Stimulated activated CD4-positive, alpha-beta T cell treated with anti-CD3 and anti-CD28 coated beads, Interleukin-1b, Interleukin-23, amount 100 ng/mL, for 24 hours (primary cell): ENCODE measurements around the gene SOX15.

Experiments used
- DNase-seq, 4 experiments: peaks; one replicate each; pipeline ENCODE4 v3.0.0-alpha.2; 2020; ENCODE audit warnings: low read depth in 4 of 4, low spot score in 1 of 4

SOX15 gene

DNA sequence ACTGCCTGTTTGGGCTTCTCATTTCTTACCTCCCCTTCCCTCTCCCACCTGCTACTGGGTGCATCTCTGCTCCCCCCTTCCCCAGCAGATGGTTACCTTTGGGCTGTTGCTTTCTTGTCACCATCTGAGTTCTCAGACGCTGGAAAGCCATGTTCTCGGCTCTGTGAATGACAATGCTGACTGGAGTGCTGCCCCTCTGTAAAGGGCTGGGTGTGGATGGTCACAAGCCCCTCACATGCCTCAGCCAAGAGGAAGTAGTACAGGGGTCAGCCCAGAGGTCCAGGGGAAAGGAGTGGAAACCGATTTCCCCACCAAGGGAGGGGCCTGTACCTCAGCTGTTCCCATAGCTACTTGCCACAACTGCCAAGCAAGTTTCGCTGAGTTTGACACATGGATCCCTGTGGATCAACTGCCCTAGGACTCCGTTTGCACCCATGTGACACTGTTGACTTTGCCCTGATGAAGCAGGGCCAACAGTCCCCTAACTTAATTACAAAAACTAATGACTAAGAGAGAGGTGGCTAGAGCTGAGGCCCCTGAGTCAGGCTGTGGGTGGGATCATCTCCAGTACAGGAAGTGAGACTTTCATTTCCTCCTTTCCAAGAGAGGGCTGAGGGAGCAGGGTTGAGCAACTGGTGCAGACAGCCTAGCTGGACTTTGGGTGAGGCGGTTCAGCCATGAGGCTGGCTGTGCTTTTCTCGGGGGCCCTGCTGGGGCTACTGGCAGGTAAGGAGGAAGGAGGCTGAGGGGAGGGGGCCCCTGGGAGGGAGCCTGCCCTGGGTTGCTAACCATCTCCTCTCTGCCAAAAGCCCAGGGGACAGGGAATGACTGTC lies 10.7 kb downstream of the SOX15 start, which contains the start of gene CD68:
Gene CD68, plus strand, starts transcription at position 638 of the 833 bp plus-strand sequence. Its CDS starts 40 bp downstream, at position 678.
- peak in 2 of 4 experiments; percentile 58 to 70 for DNase-seq

DNA sequence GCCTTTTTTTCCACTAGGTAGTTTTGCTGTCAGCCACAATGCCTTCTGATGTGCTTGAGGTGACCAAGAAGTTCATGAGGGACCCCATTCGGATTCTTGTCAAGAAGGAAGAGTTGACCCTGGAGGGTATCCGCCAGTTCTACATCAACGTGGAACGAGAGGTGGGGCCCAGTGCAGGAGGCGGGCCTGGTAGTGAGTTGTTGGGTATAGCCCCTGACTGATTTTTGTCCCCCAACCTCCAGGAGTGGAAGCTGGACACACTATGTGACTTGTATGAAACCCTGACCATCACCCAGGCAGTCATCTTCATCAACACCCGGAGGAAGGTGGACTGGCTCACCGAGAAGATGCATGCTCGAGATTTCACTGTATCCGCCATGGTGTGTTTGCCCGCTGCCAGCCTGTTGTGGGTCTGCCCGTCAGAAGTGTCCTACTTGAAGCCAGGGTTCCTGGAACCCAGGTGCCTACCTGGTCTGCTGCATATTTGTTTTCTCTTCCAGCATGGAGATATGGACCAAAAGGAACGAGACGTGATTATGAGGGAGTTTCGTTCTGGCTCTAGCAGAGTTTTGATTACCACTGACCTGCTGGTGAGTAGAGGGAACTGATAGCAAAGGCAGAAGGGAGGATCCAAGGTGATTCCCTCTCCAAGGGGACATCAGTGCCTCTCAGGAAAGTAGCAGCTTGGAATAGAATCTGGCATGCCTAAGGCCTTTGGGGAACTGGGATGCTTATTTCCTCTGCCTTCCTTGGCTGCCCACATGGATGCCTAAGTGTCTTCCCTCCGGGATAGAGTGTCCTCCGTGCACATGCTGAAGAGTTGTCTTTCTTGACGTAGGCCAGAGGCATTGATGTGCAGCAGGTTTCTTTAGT lies 12.3 kb downstream of the SOX15 start:
- DNase-seq, result no peak

DNA sequence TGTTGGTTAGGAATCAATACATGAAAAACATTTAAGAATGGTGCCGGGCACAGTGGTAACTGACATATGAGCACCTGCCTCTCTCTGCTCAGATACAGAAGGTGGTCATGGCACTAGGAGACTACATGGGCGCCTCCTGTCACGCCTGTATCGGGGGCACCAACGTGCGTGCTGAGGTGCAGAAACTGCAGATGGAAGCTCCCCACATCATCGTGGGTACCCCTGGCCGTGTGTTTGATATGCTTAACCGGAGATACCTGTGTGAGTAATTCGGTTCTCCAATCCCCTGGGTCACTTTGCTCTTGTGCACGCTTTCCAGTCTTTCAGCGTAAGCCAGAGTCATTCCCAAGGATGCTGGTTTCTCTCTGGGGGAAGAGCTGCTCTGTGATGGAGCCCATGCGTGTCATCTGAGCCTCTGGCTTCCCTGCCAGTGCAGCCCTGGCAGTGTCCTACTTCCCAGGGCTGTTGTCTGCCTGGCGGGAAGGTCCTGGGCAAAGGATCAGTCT lies 13.4 kb downstream of the SOX15 start:
- no peak for DNase-seq

DNA sequence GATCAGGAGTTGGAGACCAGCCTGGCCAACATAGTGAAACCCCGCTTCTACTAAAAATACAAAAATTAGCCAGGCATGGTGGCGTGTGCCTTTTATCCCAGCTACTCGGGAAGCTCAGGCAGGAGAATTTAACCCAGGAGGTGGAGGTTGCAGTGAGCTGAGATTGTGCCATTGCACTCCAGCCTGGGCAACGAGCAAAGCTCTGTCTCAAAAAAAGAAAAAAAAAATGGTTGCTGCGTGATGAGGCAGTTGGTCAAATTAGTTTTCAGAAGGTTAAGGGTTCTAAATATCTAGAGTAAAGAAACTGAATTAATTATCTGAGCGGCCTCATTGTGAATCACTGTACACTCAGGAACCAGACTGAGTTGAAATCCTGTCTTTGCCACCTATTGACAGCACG lies 13.9 kb downstream of the SOX15 start:
- no peak for DNase-seq

DNA sequence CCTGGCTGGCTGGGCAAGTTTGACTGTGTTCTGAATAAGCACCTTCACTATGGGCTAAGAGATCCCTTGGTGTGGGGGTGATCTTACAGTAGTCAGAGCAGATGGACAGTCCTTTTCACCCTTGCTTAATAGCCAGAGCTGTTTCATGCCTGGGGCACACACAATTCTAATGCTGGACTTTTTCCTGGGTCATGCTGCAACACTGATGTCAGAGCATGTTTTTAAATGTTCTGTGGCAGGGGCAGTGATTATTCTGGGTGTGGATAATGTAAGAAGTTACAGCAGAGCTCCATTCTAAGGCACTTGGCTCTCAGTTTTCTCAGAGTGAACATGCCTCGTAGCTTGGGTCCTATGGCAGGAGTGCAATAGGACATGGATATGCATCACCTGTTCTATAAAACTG lies 14.4 kb downstream of the SOX15 start:
- DNase-seq, result no peak

DNA sequence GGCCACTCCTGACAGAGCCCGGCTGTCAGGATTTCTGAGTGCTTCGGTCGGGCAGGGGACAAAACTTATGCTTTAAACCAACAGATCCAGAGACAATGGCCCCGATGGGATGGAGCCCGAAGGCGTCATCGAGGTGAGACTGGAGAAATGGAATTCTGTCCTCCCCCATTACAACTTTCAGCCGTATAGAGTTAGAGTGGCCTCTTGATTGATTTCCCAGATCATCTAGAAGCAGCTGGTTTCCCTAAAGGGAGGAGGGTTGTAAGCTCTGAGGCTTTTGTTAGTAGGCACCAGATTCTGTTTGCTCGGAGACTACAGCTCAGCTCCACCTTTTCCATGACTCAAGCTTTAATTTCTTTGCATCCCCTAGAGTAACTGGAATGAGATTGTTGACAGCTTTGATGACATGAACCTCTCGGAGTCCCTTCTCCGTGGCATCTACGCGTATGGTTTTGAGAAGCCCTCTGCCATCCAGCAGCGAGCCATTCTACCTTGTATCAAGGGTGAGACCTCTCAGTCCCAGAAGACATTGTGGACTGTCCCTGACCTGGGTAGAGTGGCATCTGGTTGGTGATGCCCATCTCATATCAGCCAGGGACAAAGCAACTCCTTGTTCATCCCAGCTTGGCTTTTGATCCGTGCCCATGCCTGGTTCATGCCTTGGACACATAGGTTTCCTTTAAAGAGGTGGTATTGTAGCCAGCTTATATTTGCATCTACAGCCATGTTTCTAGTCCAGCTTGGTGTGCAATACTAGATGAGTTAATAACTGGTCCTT lies 15.5 kb downstream of the SOX15 start:
- DNase-seq, result no peak

DNA sequence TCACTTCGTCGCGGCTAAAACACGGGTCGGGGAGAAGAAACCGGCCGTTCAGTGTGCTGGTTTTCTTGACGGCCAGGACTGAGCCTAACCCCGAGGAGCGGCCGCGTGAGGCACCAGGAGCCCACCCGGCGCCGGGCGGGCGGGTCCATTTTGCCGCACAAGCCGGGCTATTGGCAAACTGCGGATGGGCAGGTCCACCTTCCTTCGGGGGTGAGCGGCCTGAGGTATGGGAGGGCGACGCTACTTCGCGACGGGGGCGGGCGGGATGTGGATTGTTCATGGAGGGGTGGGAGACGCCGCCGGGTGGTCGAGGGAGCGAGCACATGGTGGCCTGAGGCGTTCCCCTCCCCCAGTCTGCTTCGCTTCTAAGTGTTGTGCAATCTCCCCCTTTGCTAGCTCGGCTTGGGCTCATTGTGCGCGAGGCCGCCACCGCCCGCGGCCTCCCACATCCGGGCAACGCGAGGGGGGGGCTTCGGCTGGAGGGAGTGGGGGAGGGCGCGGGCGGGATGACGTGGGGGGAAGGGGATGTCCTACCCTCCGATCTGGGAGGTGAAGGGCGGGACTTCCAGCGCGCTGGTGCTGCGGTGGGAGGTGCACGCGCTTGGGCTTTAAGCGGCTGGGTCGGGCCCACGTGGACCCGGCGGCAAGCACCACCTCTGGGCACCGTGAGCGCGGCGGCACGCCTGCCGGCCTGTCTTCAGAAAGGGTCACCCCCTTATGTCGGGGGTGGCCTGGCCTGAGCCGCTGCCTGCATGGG lies 16.4 kb downstream of the SOX15 start:
- DNase-seq, result peak; percentile 69 to 85 (median 84)

DNA sequence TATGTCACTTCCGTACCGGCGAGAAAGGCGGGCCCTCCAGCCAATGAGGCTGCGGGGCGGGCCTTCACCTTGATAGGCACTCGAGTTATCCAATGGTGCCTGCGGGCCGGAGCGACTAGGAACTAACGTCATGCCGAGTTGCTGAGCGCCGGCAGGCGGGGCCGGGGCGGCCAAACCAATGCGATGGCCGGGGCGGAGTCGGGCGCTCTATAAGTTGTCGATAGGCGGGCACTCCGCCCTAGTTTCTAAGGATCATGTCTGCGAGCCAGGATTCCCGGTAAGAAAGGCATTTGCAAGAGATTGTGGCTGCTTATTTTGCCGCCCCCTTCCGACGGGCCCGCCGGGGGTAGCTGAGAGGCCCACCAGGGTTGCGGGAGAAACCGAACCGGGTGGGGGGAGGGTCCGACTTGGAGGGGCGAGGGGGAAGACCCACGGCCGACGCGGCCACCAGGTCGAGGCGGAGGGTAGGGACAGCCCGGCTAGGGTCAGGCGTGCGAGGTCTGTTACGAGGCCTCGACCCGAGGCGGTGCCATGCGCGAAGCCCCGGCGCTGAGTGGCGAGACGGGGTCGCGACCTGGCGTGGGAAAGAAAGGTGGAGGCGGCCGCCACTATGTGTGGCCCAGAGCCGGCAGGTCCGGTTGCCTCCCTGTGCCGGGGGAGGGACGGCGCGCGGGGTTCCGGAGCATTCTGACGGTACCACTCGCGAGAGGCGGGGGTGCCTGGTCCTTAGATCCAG lies 17.1 kb downstream of the SOX15 start:
- DNase-seq, result peak in 3 of 4 experiments; percentile 99

DNA sequence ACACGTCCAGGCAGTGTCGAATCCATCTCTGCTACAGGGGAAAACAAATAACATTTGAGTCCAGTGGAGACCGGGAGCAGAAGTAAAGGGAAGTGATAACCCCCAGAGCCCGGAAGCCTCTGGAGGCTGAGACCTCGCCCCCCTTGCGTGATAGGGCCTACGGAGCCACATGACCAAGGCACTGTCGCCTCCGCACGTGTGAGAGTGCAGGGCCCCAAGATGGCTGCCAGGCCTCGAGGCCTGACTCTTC lies 17.6 kb downstream of the SOX15 start:
- peak in 1 of 4 experiments; percentile 95 for DNase-seq

DNA sequence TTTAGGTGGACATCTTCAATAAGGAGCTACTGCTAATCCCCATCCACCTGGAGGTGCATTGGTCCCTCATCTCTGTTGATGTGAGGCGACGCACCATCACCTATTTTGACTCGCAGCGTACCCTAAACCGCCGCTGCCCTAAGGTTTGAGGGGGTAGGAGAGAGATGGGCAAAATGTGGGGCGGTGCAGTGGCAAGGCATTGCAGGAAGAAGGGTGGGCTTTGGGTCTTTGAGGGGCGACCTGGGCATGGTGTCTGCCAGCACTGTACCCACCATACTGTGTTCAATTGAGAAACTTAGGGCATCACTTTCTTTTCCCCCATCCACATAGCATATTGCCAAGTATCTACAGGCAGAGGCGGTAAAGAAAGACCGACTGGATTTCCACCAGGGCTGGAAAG lies 19.5 kb downstream of the SOX15 start:
- DNase-seq, result no peak

DNA sequence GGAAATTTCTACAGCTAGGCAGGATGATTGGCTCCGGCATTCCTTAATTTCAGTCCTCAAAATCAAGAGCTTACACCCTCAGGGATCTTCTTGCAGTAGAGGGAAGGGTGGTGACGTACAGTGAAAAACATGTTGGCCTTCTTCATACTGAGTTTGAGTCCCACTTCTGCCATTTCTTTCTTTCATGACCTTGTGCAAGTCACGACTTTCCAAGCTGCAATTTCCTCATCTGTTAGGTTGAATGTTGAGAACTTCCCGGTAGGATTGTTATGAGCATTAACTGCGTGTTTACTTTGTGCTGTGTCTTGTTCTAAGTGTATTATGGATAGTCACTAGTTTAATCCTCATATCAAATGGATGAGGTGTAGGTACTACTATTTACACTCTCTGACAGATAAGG lies 20.3 kb downstream of the SOX15 start:
- no peak for DNase-seq

DNA sequence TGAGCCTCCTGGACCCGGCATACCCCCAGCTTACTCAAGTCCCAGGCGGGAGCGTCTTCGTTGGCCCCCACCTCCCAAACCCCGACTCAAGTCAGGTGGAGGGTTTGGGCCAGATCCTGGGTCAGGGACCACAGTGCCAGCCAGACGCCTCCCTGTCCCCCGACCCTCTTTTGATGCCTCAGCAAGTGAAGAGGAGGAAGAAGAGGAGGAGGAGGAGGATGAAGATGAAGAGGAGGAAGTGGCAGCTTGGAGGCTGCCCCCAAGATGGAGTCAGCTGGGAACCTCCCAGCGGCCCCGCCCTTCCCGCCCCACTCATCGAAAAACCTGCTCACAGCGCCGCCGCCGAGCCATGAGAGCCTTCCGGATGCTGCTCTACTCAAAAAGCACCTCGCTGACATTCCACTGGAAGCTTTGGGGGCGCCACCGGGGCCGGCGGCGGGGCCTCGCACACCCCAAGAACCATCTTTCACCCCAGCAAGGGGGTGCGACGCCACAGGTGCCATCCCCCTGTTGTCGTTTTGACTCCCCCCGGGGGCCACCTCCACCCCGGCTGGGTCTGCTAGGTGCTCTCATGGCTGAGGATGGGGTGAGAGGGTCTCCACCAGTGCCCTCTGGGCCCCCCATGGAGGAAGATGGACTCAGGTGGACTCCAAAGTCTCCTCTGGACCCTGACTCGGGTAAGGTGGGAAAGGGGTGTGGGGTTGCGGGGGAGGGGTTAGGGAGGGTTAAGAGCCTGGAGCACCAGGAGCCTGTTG lies 26.6 kb downstream of the SOX15 start:
- no peak for DNase-seq

DNA sequence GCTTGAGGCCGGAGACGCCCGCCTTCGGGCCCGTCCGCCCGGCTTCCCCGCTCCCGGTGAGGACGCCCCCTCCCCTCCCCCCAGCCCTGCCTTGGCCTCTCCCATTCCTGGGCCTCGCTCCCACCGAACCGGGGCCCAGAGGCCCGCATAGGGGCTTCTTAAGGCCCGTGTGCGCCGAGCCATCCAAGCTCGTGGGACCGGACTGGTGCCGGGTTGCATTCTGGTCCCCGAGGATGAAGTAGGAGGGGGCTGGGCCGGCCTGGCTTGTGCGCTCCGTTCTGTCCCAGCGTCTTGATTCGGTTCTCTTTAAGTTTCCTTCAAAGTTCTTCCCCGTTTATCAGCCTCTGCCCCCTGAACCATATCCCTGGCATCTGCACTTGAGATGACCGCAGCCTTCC lies 27.7 kb downstream of the SOX15 start:
- no peak for DNase-seq

DNA sequence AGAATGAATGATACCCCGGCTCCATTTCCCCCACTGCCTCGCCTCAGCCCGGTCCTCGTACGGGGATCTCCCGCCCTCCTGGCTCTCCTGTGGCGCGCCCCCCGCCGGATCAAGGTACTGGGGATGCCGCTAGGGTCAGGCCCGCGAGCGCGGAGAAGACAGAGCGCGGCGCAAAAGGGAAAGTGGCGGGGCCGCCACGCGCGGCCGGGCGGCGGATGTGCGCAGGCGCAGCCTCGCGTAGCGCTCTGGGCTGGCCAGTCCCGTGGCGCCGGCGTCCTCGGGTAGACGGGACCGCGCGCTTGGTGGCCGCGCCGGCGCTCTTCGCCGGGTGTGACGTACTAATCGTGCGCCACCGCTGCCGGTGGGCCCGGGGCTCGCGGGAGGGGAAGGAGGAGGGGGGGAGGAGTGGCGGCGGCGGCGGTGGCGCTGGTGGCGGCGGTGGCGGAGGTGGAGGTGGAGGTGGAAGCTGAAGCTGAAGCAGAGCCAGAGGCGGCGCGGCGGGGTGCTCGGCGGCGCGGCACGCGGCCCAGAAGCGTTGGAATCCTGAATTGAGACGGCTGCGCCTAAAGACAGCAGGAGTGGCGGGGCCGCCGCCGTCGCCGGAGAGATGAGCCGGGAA lies 28.2 kb downstream of the SOX15 start, which contains the start of gene SENP3:
Gene SENP3, plus strand, starts transcription at position 331 of the 619 bp plus-strand sequence. CDS start 1,158 bp downstream, outside the sequence.
- peak; percentile 70 to 91 (median 86) for DNase-seq

DNA sequence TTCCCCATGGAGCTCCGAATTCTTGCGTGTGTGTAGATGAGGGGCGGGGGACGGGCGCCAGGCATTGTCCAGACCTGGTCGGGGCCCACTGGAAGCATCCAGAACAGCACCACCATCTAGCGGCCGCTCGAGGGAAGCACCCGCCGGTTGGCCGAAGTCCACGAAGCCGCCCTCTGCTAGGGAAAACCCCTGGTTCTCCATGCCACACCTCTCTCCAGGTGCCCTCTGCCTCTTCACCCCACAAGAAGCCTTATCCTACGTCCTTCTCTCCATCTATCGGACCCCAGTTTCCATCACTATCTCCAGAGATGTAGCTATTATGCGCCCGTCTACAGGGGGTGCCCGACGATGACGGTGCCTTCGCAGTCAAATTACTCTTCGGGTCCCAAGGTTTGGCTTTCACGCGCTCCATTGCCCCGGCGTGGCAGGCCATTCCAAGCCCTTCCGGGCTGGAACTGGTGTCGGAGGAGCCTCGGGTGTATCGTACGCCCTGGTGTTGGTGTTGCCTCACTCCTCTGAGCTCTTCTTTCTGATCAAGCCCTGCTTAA lies 28.8 kb downstream of the SOX15 start:
- peak; percentile 54 to 85 (median 78) for DNase-seq

DNA sequence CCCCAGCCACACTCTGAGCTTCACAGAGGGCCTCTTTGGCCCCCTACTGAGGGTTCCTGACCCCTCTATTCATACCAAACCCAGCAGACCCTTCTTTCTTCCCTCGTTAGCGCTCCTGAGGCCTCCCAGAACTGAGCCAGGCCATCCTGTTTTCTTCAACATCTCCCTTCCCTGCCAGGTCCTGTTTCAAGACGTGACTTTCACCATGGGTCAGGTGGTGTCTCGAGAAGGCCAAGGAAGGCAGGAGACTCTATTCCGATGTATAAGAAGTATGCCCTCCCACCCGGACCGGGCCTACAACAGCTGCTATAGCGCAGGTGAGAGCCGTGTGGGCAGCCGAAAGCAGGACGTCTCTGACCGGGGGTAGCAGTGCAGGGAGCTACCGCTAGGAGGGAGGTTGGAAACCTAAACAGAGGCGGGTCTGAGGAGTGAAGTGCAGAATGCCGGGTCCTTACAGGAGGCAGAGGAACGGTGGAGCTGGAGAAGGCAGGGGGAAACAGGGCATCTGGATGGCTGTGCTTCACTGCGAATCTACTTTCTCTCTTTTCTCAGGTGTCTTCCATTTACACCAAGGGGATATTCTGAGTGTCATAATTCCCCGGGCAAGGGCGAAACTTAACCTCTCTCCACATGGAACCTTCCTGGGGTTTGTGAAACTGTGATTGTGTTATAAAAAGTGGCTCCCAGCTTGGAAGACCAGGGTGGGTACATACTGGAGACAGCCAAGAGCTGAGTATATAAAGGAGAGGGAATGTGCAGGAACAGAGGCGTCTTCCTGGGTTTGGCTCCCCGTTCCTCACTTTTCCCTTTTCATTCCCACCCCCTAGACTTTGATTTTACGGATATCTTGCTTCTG lies 29.5 kb downstream of the SOX15 start:
- peak in 2 of 4 experiments; percentile 45 to 55 for DNase-seq
